ENCODE measurements around the gene SLC1A4. TPM values are rescaled to one million over a fixed set of nuclear protein-coding genes. Genes with fewer than 3 reads are reported as not detected.

The SLC1A4 gene
- total and polyA plus RNA-seq, 8 donors, result 6.4 to 21.9 (median 7.8) TPM

DNA sequence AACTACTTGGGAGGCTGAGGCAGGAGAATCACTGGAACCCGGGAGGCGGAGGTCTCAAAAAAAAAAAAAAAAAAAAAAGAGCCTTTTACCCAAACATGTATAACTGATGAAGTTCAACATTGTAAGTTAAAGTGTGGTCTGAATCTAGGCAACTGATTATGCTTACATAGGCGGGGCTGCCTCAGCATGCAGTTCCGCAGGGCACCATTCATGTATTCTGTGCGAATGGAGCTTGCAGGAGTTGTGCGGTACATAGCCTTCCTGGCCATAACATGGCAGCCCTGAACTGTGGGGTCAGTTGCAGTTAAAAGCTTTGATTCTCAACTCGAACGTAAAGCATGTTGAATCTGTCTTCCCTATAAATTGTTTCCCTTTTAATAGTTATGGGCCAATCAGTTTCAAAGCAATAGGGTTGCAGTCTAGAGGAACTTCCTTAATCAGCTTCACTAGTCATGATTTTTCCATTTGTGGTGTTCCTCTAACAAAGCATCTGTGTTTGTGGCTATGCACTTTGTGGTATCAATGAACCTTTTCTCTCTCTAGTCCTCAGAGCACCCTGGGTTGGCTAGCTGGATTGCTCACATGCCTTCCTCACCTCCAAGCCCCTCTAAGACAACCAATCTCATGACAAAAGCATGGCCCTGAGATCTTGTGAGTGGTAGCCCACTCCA is 36.4 kb downstream of the SLC1A4 start:
- Histone ChIP-seq H3K4me3 (no peak overlapping the region), H3K9me3 (no peaks in the 10 kb centered on the region), H3K27ac (no peak overlapping the region), H3K4me1 (peaks cover 0 to 15% of the 10 kb centered on the region in 2 donors), H3K27me3 (no peaks in the 10 kb centered on the region), H3K36me3 (peaks cover 0 to 18% of the 10 kb centered on the region in 2 donors)
- no peak for TF ChIP-seq CTCF (IDR thresholded peaks at IDR 0.05)
- DNase-seq (no peak), ATAC-seq (peak; percentile 41)
- intact Hi-C loops (cut with DNase I), result no loop called here

GRCh38 chr2:65026154-65026553 is 37.0 kb downstream of the SLC1A4 start:
- Histone ChIP-seq H3K27ac (no peak overlapping the region), H3K9me3 (no peaks in the 10 kb centered on the region), H3K36me3 (peaks cover 0 to 13% of the 10 kb centered on the region in 2 donors), H3K4me1 (peaks cover 0 to 18% of the 10 kb centered on the region in 2 donors), H3K4me3 (no peak overlapping the region), H3K27me3 (no peaks in the 10 kb centered on the region)
- no peak for ATAC-seq
- intact Hi-C loops (cut with DNase I), result no loop called here
- no peak for DNase-seq
- no peak for TF ChIP-seq CTCF (IDR thresholded peaks at IDR 0.05)

DNA sequence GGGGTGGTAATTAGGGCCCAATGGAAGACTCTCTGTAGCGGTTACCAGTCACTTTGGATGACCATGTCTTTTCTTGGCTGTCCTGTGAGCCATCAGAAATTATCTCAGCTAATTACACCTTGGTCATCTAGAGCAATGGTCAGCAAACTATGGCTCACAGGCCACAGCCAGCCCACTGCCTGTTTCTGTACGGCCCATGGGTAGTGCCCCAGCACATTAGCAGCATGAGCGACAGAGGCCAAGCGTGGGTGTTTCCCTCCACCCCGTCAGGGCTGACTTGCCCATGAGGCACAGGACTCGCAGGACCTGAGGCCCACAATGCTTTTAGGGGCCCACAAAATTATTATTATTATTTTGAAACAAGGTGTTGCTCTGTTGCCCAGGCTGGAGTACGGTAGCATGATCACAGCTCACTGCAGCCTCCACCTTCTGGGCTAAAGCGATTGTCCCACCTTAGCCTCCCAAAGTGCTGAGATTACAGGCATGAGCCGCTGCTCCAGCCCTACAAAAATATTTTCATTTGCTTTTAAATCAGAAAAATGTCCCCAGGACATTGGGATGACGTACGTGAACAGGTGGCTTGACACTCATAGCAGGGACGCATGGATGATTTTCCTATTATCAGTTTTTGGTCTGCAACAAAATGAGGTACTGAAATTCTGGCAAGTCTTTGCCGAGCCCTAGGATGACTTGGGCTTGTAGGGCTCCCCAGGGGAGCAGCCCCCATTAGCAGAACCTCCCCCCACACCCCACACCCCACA is 37.7 kb downstream of the SLC1A4 start:
- H3K9me3 ChIP-seq, result no peaks in the 10 kb centered on the region
- TF ChIP-seq CTCF (IDR thresholded peaks at IDR 0.05), result no peak
- DNase-seq, result no peak
- H3K4me1 ChIP-seq, result peaks cover 4 to 26% of the 10 kb centered on the region in 2 donors
- H3K27ac ChIP-seq, result no peak overlapping the region
- ATAC-seq, result no peak
- peaks cover 0 to 5% of the 10 kb centered on the region in 2 donors for H3K36me3 ChIP-seq
- H3K27me3 ChIP-seq, result no peaks in the 10 kb centered on the region
- H3K4me3 ChIP-seq, result no peak overlapping the region
- intact Hi-C loops (cut with DNase I), result no loop called here

- Histone ChIP-seq H3K9me3 (no peaks in the 10 kb centered on the region), H3K27me3 (no peaks in the 10 kb centered on the region), H3K4me1 (peaks cover 9 to 33% of the 10 kb centered on the region in 2 donors), H3K36me3 (no peaks in the 10 kb centered on the region), H3K27ac (no peak overlapping the region), H3K4me3 (no peak overlapping the region)
- ATAC-seq, result no peak
- intact Hi-C loops (cut with DNase I), result no loop called here
- peak in 1 of 4 donors; percentile 46 for DNase-seq
- no peak for TF ChIP-seq CTCF (IDR thresholded peaks at IDR 0.05)
These were observed 38.5 kb downstream of the SLC1A4 start for GRCh38 chr2:65027616-65028244.

All from left lung (tissue), 10 donors.